ENCODE results near the gene CASP7. TPM values are rescaled to one million over a fixed set of nuclear protein-coding genes. Genes with fewer than 3 reads are reported as not detected.
A peak's percentile ranks its signal among the peaks of the same experiment; 100 is the strongest.

CASP7 gene
- total RNA-seq, 6 experiments from 2014 or later: 16.9 to 20.0 (median 18.9) TPM

GRCh38 chr10:113746217-113746957, 66.7 kb downstream of the CASP7 start:
- peak overlapping the region; percentile 62 for H3K27ac Mint-ChIP-seq
- H3K9me3 Mint-ChIP-seq: no peaks in the 10 kb centered on the region
- H3K36me3 Mint-ChIP-seq (ENCODE audit: low read depth): peaks cover 4% of the 10 kb centered on the region; the same call in 1 of the 2 replicates
- TF ChIP-seq, protein P1, sequence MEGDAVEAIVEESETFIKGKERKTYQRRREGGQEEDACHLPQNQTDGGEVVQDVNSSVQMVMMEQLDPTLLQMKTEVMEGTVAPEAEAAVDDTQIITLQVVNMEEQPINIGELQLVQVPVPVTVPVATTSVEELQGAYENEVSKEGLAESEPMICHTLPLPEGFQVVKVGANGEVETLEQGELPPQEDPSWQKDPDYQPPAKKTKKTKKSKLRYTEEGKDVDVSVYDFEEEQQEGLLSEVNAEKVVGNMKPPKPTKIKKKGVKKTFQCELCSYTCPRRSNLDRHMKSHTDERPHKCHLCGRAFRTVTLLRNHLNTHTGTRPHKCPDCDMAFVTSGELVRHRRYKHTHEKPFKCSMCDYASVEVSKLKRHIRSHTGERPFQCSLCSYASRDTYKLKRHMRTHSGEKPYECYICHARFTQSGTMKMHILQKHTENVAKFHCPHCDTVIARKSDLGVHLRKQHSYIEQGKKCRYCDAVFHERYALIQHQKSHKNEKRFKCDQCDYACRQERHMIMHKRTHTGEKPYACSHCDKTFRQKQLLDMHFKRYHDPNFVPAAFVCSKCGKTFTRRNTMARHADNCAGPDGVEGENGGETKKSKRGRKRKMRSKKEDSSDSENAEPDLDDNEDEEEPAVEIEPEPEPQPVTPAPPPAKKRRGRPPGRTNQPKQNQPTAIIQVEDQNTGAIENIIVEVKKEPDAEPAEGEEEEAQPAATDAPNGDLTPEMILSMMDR (IDR thresholded peaks at IDR 0.05): no peak
- peak overlapping the region; percentile 20 for H3K4me3 Mint-ChIP-seq
- H3K27me3 Mint-ChIP-seq (ENCODE audit: insufficient read depth): no peaks in the 10 kb centered on the region
- peaks cover 45% of the 10 kb centered on the region for H3K4me1 Mint-ChIP-seq (ENCODE audit: low read depth)
- DNase-seq: peak; percentile 76

DNA sequence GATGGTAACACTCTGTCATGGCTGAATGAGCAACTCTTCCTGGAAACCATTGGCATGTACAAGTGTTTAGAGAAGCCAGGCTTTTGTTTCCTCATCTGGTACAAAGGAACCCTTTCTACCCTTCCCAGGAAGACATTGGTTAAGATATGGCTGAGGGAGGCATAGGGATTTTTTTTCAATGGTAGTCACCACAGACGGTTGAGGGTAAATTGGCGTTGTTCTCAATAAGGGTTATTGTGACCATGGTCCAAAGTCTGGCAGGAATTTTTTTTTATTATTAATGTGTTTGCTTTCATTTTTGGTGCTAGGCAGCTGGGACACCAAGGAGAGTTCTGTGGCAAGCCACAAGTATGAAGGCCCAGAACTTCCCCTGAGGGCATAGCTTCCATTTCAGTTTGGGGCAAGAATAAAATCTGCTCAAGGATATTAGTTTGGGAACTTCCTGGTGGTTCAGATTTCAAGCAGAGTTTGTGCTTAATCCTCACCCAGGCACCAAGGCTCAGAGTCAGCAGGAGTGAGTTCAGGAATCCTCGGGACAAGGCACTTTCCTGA, 71.5 kb downstream of the CASP7 start, which contains the start of gene PLEKHS1:
PLEKHS1 (plus strand) TSS at position 502 of the 552 bp plus-strand sequence. CDS start 3,596 bp downstream, outside the sequence.
- no peak within 1 kb of the TSS for H3K4me3 Mint-ChIP-seq
- H3K27me3 Mint-ChIP-seq (ENCODE audit: insufficient read depth): peaks cover 5% of the 10 kb centered on the region
- peaks cover 4% of the 10 kb centered on the region; the same call in 1 of the 2 replicates for H3K36me3 Mint-ChIP-seq (ENCODE audit: low read depth)
- TF ChIP-seq, protein P1 (IDR thresholded peaks at IDR 0.05): no peak
- peaks cover 42% of the 10 kb centered on the region for H3K4me1 Mint-ChIP-seq (ENCODE audit: low read depth)
- H3K27ac Mint-ChIP-seq: peak within 1 kb of the TSS; percentile 78
- no peaks in the 10 kb centered on the region for H3K9me3 Mint-ChIP-seq
- peak; percentile 81 for DNase-seq

DNA sequence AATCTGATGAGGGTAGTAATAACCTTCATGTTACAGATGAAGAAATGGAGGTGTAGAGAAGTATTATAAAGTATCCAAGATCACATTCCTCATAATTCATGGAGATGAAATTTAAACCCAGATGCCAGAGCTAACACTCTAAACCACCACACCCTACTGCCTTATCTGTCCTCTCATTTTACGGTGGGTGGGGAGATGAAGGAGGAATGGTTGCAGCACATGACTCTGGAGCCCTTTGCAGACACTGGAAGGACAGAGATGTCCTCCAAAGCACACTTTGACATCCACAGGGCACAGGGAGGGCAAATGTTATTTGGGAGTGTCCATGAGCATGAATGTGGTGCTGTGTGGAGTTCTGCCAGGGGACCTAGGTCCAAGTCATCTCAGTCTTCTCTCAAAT, 72.8 kb downstream of the CASP7 start:
- no peak overlapping the region for H3K4me3 Mint-ChIP-seq
- no peaks in the 10 kb centered on the region for H3K9me3 Mint-ChIP-seq
- no peak for DNase-seq
- H3K4me1 Mint-ChIP-seq (ENCODE audit: low read depth): peaks cover 30% of the 10 kb centered on the region
- peaks cover 5% of the 10 kb centered on the region for H3K27me3 Mint-ChIP-seq (ENCODE audit: insufficient read depth)
- H3K36me3 Mint-ChIP-seq (ENCODE audit: low read depth): peaks cover 2% of the 10 kb centered on the region; the same call in 1 of the 2 replicates
- H3K27ac Mint-ChIP-seq: no peak overlapping the region
- TF ChIP-seq, protein P1 (IDR thresholded peaks at IDR 0.05): no peak

- Mint-ChIP-seq H3K27ac (no peak overlapping the region), H3K9me3 (no peaks in the 10 kb centered on the region), H3K4me1 (ENCODE audit: low read depth) (peaks cover 26% of the 10 kb centered on the region), H3K4me3 (no peak overlapping the region), H3K27me3 (ENCODE audit: insufficient read depth) (peaks cover 8% of the 10 kb centered on the region), H3K36me3 (ENCODE audit: low read depth) (no peaks in the 10 kb centered on the region)
- no peak for DNase-seq
- TF ChIP-seq, protein P1 (IDR thresholded peaks at IDR 0.05): no peak
Measured at GRCh38 chr10:113753020-113753692, 73.4 kb downstream of the CASP7 start.

- Mint-ChIP-seq H3K36me3 (ENCODE audit: low read depth) (no peaks in the 10 kb centered on the region), H3K4me1 (ENCODE audit: low read depth) (peaks cover 26% of the 10 kb centered on the region), H3K27me3 (ENCODE audit: insufficient read depth) (peaks cover 9% of the 10 kb centered on the region), H3K27ac (no peak overlapping the region), H3K9me3 (no peaks in the 10 kb centered on the region), H3K4me3 (no peak overlapping the region)
- TF ChIP-seq, protein P1 (IDR thresholded peaks at IDR 0.05): no peak
- DNase-seq: no peak
Measured at GRCh38 chr10:113754125-113754524, 74.4 kb downstream of the CASP7 start.

Measured in HFFc6 (cell line).